Fibroblast of lung (primary cell): ENCODE measurements around the gene THBS4.

Experiments used
- CTCF ChIP-seq, 2 donors: IDR thresholded peaks in 1 of 2; conservative IDR thresholded peaks in 1 of 2; 1 replicate in 1 of 2; 2 replicates in 1 of 2; pipeline ENCODE4 v1.5.1; 2011 to 2012; ENCODE audit warnings: low read length in 2 of 2, control low read depth in 1 of 2, inconsistent platforms in 1 of 2, low read depth in 1 of 2, mild to moderate bottlenecking in 1 of 2
- EZH2 ChIP-seq: IDR thresholded peaks from 2 replicates; pipeline ENCODE4 v1.5.1; 2012; ENCODE audit warnings: low read length, control low read depth, mild to moderate bottlenecking; ENCODE audit errors: missing control alignments

GRCh38 chr5:80125962-80126480 is 90.9 kb downstream of the THBS4 start:
- TF ChIP-seq CTCF (conservative IDR thresholded peaks at IDR 0.05 in 1 of 2, IDR thresholded peaks at IDR 0.05 in 1 of 2; ENCODE audit: low read depth in 1 of 2, low read length in 2 of 2): no peak
- TF ChIP-seq EZH2: no peak
